HepG2 (cell line): ENCODE measurements around the gene C1orf35. TPM values are rescaled to one million over a fixed set of nuclear protein-coding genes. Genes with fewer than 3 reads are reported as not detected.
A peak's percentile ranks its signal among the peaks of the same experiment; 100 is the strongest.

Source experiments
- ARID5B ChIP-seq: IDR thresholded peaks from 2 replicates; pipeline ENCODE4 v1.4.0; 2020; ENCODE audit warnings: mild to moderate bottlenecking, missing genetic modification reagents
- ETV6 ChIP-seq: sonication (generic); formaldehyde crosslinking; conservative IDR thresholded peaks from 2 replicates; pipeline ENCODE4 v1.4.0; 2020; ENCODE audit warnings: missing genetic modification reagents
- MAFG ChIP-seq: sonication (generic); formaldehyde crosslinking; IDR thresholded peaks from 2 replicates; pipeline ENCODE4 v1.5.1; 2020; ENCODE audit warnings: mild to moderate bottlenecking, missing genetic modification reagents
- NFYC ChIP-seq: IDR thresholded peaks from 2 replicates; pipeline ENCODE4 v1.6.1; 2016; ENCODE audit warnings: missing genetic modification reagents, missing compliant biosample characterization
- POLR2A ChIP-seq, 2 experiments: IDR thresholded peaks; 2 replicates each; pipeline ENCODE4 v1.6.1; 2011; ENCODE audit warnings: low read depth in 2 of 2, low read length in 2 of 2, mild to moderate bottlenecking in 1 of 2, moderate library complexity in 1 of 2; ENCODE audit not compliant: insufficient read depth in 1 of 2
- TFDP1 ChIP-seq: IDR thresholded peaks from 2 replicates; pipeline ENCODE4 v1.6.1; 2016; ENCODE audit warnings: missing compliant biosample characterization, missing genetic modification reagents, borderline replicate concordance
- ZBTB43 ChIP-seq: sonication (generic); formaldehyde crosslinking; conservative IDR thresholded peaks from 2 replicates; pipeline ENCODE4 v1.4.0; 2020; ENCODE audit warnings: missing genetic modification reagents
- ZNF253 ChIP-seq: sonication (generic); formaldehyde crosslinking; IDR thresholded peaks from 2 replicates; pipeline ENCODE4 v1.8.0; 2022; ENCODE audit warnings: mild to moderate bottlenecking, missing genetic modification reagents, borderline replicate concordance
- polyA plus RNA-seq, 8 experiments: library from polyadenylated mRNA; depleted of rRNA in 3 of 8; stranded (reverse) in 7 of 8; unstranded in 1 of 8; fragments of >200 nt; fragmentation: Illumina TruSeq in 4 of 8; extraction: Trizol in 4 of 8; gene quantifications; 2 replicates each; pipeline versions ENCODE4 v1.2.1 to v1.2.3, GENCODE V29; 2011 to 2016; ENCODE audit warnings: low read depth in 4 of 8, missing spikeins in 1 of 8, mixed read lengths in 1 of 8; ENCODE audit not compliant: insufficient read depth in 1 of 8
- total RNA-seq, 5 experiments: library from RNA; depleted of rRNA; stranded (reverse); fragments of >200 nt; fragmentation: Illumina TruSeq; extraction: Trizol; gene quantifications; 2 replicates each; pipeline ENCODE4 v1.2.3, GENCODE V29; 2016; ENCODE audit warnings: low read depth in 1 of 5
- TF ChIP-seq, protein P1 (sequence below): sonication (generic); formaldehyde crosslinking; IDR thresholded peaks from 2 replicates; pipeline ENCODE4 v1.4.0; 2020; ENCODE audit warnings: mild to moderate bottlenecking, missing genetic modification reagents
- TF ChIP-seq, protein P2 (sequence below): IDR thresholded peaks from 2 replicates; pipeline ENCODE4 v1.6.1; 2016; ENCODE audit warnings: low read depth, control low read depth
- TF ChIP-seq, protein P3 (sequence below), 2 experiments: sonication (generic) in 1 of 2; formaldehyde crosslinking in 1 of 2; IDR thresholded peaks; 2 replicates each; pipeline versions ENCODE4 v1.6.1 to v1.9.0; 2014 to 2022; ENCODE audit warnings: antibody characterized with exemption in 1 of 2, borderline replicate concordance in 1 of 2, inconsistent platforms in 1 of 2, low read depth in 1 of 2, missing genetic modification reagents in 1 of 2
- TF ChIP-seq, protein P4 (sequence below): sonication (generic); formaldehyde crosslinking; IDR thresholded peaks from 2 replicates; pipeline ENCODE4 v1.4.0; 2020; ENCODE audit warnings: missing genetic modification reagents

C1orf35 gene
- total and polyA plus RNA-seq, 2 of the 13 experiments (the other 11 are each of a cell fraction or from before 2014, with no cell fraction given), result 8.1 to 19.3 TPM

DNA sequence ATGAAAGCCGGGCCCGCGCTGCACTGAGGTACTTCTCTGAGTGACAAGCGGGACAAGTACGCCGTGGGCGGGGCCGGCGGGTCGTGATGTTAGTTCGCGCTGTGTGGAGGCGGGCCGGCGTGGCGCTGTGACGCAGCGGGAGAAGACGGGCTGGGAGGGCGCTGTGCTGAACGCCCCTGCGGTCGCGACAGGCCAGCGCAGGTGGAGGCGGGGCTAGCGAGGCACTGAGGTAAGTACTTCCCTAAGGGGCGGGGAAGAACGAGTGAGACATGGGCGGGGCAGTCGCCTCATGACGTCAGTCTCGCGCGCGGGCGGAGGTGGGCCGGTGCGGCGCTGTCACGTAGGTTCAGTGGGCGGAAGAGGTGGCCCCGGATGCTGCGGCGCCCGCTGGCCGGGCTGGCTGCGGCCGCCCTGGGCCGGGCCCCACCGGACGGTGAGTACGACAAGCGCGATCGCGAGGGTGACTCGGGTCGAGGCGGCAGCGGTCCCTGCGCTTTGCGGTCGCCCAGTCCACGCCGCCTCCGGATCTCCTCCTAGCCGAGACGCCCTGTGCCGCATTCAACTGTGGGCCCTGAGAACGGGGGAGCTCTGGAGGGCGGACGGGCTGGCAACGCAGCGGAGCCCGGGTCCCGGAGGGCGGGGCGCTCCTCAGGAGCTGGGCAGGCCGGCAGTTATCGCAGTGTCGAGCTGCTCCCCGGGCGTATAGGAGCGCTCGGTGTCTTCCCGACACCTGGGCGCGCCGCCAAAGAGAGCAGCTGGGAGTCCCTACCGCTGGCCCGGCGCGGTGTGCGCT lies 37.0 kb upstream of the C1orf35 start, which contains the start of gene GUK1 (continued):
- TF ChIP-seq, protein P1, sequence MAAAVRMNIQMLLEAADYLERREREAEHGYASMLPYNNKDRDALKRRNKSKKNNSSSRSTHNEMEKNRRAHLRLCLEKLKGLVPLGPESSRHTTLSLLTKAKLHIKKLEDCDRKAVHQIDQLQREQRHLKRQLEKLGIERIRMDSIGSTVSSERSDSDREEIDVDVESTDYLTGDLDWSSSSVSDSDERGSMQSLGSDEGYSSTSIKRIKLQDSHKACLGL (CRISPR knock-in tag), result no peak; the same call in 1 of the 2 replicates
- 0 out of 2 replicates have a peak, but pooled peaks have one; percentile 23 for TF ChIP-seq MAFG (CRISPR knock-in tag)
- TF ChIP-seq POLR2A (IDR thresholded peaks at IDR 0.05; ENCODE audit: insufficient read depth in 1 of 2, low read depth in 2 of 2, low read length in 2 of 2), result peak in 1 of 2 experiments; percentile 92; a peak in 2 of 4 replicates
- TF ChIP-seq ZBTB43, result 0 out of 2 replicates have a peak, but pooled peaks have one; percentile 13
- TF ChIP-seq ETV6 (CRISPR knock-in tag), result no peak
- TF ChIP-seq, protein P2, sequence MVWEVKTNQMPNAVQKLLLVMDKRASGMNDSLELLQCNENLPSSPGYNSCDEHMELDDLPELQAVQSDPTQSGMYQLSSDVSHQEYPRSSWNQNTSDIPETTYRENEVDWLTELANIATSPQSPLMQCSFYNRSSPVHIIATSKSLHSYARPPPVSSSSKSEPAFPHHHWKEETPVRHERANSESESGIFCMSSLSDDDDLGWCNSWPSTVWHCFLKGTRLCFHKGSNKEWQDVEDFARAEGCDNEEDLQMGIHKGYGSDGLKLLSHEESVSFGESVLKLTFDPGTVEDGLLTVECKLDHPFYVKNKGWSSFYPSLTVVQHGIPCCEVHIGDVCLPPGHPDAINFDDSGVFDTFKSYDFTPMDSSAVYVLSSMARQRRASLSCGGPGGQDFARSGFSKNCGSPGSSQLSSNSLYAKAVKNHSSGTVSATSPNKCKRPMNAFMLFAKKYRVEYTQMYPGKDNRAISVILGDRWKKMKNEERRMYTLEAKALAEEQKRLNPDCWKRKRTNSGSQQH (CRISPR knock-in tag), result no peak
- no peak for TF ChIP-seq ZNF253
- TF ChIP-seq, protein P3, sequence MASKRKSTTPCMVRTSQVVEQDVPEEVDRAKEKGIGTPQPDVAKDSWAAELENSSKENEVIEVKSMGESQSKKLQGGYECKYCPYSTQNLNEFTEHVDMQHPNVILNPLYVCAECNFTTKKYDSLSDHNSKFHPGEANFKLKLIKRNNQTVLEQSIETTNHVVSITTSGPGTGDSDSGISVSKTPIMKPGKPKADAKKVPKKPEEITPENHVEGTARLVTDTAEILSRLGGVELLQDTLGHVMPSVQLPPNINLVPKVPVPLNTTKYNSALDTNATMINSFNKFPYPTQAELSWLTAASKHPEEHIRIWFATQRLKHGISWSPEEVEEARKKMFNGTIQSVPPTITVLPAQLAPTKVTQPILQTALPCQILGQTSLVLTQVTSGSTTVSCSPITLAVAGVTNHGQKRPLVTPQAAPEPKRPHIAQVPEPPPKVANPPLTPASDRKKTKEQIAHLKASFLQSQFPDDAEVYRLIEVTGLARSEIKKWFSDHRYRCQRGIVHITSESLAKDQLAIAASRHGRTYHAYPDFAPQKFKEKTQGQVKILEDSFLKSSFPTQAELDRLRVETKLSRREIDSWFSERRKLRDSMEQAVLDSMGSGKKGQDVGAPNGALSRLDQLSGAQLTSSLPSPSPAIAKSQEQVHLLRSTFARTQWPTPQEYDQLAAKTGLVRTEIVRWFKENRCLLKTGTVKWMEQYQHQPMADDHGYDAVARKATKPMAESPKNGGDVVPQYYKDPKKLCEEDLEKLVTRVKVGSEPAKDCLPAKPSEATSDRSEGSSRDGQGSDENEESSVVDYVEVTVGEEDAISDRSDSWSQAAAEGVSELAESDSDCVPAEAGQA (IDR thresholded peaks at IDR 0.05; ENCODE audit: low read depth), result peak; percentile 99
- TF ChIP-seq, protein P3 (CRISPR knock-in tag; IDR thresholded peaks at IDR 0.05; ENCODE audit: borderline replicate concordance), result no peak
- TF ChIP-seq ARID5B, result peak; percentile 6; the same call in 1 of the 2 replicates
- TF ChIP-seq NFYC (CRISPR knock-in tag), result peak; percentile 71
- TF ChIP-seq, protein P4, sequence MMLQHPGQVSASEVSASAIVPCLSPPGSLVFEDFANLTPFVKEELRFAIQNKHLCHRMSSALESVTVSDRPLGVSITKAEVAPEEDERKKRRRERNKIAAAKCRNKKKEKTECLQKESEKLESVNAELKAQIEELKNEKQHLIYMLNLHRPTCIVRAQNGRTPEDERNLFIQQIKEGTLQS, result peak; percentile 65
- TF ChIP-seq TFDP1 (CRISPR knock-in tag), result peak; percentile 71; the same call in 1 of the 2 replicates
